HCT116 (cell line): ENCODE data around the gene CCL20. TPM values are rescaled to one million over a fixed set of nuclear protein-coding genes. Genes with fewer than 3 reads are reported as not detected.

Experiments
- ATAC-seq: fragments of 200-7000 bp; cut with Tn5 transposase; 2 replicates; pipeline ENCODE4 v1.9.1; 2020; ENCODE audit warnings: mild to moderate bottlenecking, moderate library complexity
- BruUV-seq: library from RNA; stranded (reverse); fragments of 400-500 nt; replicated peaks from 2 replicates; lab custom pipeline; 2021; lab: Mats Ljungman, UMichigan
- CTCF ChIA-PET: fragments of 300-600 bp; sonication (Branson Sonifier 250); formaldehyde crosslinking; loops from one replicate; lab custom pipeline; 2021; ENCODE audit warnings: antibody characterized with exemption; lab: Charles Lee
- POLR2A ChIA-PET: fragments of 300-600, 350-600 bp; sonication (Branson Sonifier 250); formaldehyde crosslinking; loops from one replicate; lab custom pipeline; 2021; ENCODE audit warnings: antibody characterized with exemption; lab: Charles Lee
- RAD21 ChIA-PET, 2 experiments: fragments of 300-600 bp; sonication (Branson Sonifier 250); formaldehyde crosslinking; loops; one replicate each; lab custom pipeline; 2023; ENCODE audit warnings: low total read pairs in 2 of 2; ENCODE audit not compliant: uncharacterized antibody in 2 of 2, unreplicated experiment in 2 of 2, low non-redundant PET in 1 of 2; lab: Charles Lee
- DNase-seq: peaks from one replicate; pipeline ENCODE4 v3.0.0-alpha.2; 2010; ENCODE audit warnings: low read depth, low spot score
- H2AFZ ChIP-seq: fragments of 200-600 bp; shearing (Covaris generic), sonication (generic); 2 replicates; pipeline ENCODE4 v1.6.1; 2017; ENCODE audit warnings: low read depth, mixed run types, mixed read lengths, antibody characterized with exemption, low read length; ENCODE audit not compliant: poor library complexity, severe bottlenecking
- H3K27ac ChIP-seq: 2 replicates; pipeline ENCODE4 v1.5.1; 2012; ENCODE audit warnings: low read depth, low read length
- H3K27me3 ChIP-seq: fragments of 200-600 bp; sonication (generic); 2 replicates; pipeline ENCODE4 v1.6.1; 2016; ENCODE audit warnings: mixed run types, low read length, mixed read lengths; ENCODE audit not compliant: insufficient read depth
- H3K36me3 ChIP-seq, 2 experiments: fragments of 200-500 bp in 1 of 2; fragments of 200-600 bp in 1 of 2; sonication (Bioruptor generic) in 1 of 2; sonication (generic) in 1 of 2; 2 replicates each; pipeline versions ENCODE4 v1.5.1 to v1.6.1; 2014 to 2016; ENCODE audit warnings: low read length in 2 of 2, inconsistent platforms in 1 of 2, mixed read lengths in 1 of 2, mixed run types in 1 of 2; ENCODE audit not compliant: insufficient read depth in 2 of 2, control insufficient read depth in 1 of 2
- H3K4me1 ChIP-seq, 2 experiments: fragments of 200-600 bp in 1 of 2; sonication (generic) in 1 of 2; 2 replicates each; pipeline versions ENCODE4 v1.5.1 to v1.6.1; 2012 to 2017; ENCODE audit warnings: low read length in 2 of 2, inconsistent platforms in 1 of 2, mild to moderate bottlenecking in 1 of 2, mixed read lengths in 1 of 2, mixed run types in 1 of 2, moderate library complexity in 1 of 2; ENCODE audit not compliant: insufficient read depth in 2 of 2, control insufficient read depth in 1 of 2
- H3K4me2 ChIP-seq: fragments of 200-600 bp; sonication (generic); 2 replicates; pipeline ENCODE4 v1.6.1; 2017; ENCODE audit warnings: mixed run types, low read length, mixed read lengths
- H3K4me3 ChIP-seq, 2 experiments: fragments of 200-600 bp in 1 of 2; sonication (generic) in 1 of 2; replicated peaks in 1 of 2; 2 replicates each; pipeline ENCODE4 v1.5.1; 2011 to 2016; ENCODE audit warnings: low read length in 2 of 2, control low read depth in 1 of 2, low read depth in 1 of 2, mild to moderate bottlenecking in 1 of 2, mixed read lengths in 1 of 2, mixed run types in 1 of 2
- H3K79me2 ChIP-seq: fragments of 200-600 bp; sonication (generic); 2 replicates; pipeline ENCODE4 v1.6.1; 2017; ENCODE audit warnings: mild to moderate bottlenecking, mixed run types, low read length, moderate library complexity, mixed read lengths; ENCODE audit not compliant: insufficient read depth
- H3K9ac ChIP-seq: fragments of 200-600 bp; sonication (generic); 2 replicates; pipeline ENCODE4 v1.6.1; 2016; ENCODE audit warnings: low read length, mixed read lengths
- H3K9me2 ChIP-seq: fragments of 200-600 bp; sonication (generic), shearing (Covaris generic); 2 replicates; pipeline ENCODE4 v1.6.1; 2017; ENCODE audit warnings: mixed run types, mild to moderate bottlenecking, moderate library complexity; ENCODE audit not compliant: insufficient read depth
- H3K9me3 ChIP-seq, 2 experiments: fragments of 200-500 bp in 1 of 2; fragments of 200-600 bp in 1 of 2; sonication (Bioruptor generic) in 1 of 2; sonication (generic) in 1 of 2; 2 replicates each; pipeline ENCODE4 v1.6.1; 2014 to 2017; ENCODE audit warnings: low read length in 2 of 2, mixed read lengths in 2 of 2, inconsistent platforms in 1 of 2, low read depth in 1 of 2, mild to moderate bottlenecking in 1 of 2, mixed run types in 1 of 2, moderate library complexity in 1 of 2; ENCODE audit not compliant: control insufficient read depth in 1 of 2, insufficient read depth in 1 of 2
- H4K20me1 ChIP-seq: fragments of 200-600 bp; sonication (generic), shearing (Covaris generic); 2 replicates; pipeline ENCODE4 v1.6.1; 2017; ENCODE audit warnings: mixed run types, mild to moderate bottlenecking, moderate library complexity; ENCODE audit not compliant: insufficient read depth
- CBX3 ChIP-seq: IDR thresholded peaks from 2 replicates; pipeline ENCODE4 v1.6.1; 2012; ENCODE audit warnings: low read depth
- CEBPB ChIP-seq: IDR thresholded peaks from 2 replicates; pipeline ENCODE4 v1.6.1; 2012; ENCODE audit warnings: low read depth
- EGR1 ChIP-seq: IDR thresholded peaks from 2 replicates; pipeline ENCODE4 v1.6.1; 2012; ENCODE audit warnings: low read depth
- EZH2 ChIP-seq: fragments of 200-600 bp; sonication (generic); IDR thresholded peaks from 2 replicates; pipeline ENCODE4 v1.6.1; 2017; ENCODE audit warnings: antibody characterized with exemption, mixed run types
- EZH2phosphoT487 ChIP-seq: fragments of 200-600 bp; IDR thresholded peaks from 2 replicates; pipeline ENCODE4 v1.6.1; 2018; ENCODE audit warnings: antibody characterized with exemption, borderline replicate concordance
- FOSL1 ChIP-seq: IDR thresholded peaks from 2 replicates; pipeline ENCODE4 v1.6.1; 2012; ENCODE audit warnings: low read depth
- JUND ChIP-seq: IDR thresholded peaks from 2 replicates; pipeline ENCODE4 v1.6.1; 2012
- POLR2A ChIP-seq: IDR thresholded peaks from 2 replicates; pipeline ENCODE4 v1.7.0; 2011; ENCODE audit warnings: borderline replicate concordance; ENCODE audit not compliant: insufficient read depth, insufficient read length; ENCODE audit errors: extremely low read depth
- POLR2AphosphoS5 ChIP-seq: IDR thresholded peaks from 2 replicates; pipeline ENCODE4 v1.6.1; 2011; ENCODE audit warnings: mild to moderate bottlenecking, low read depth, low read length, moderate library complexity
- RAD21 ChIP-seq: IDR thresholded peaks from 2 replicates; pipeline ENCODE4 v1.6.1; 2012; ENCODE audit warnings: low read depth, mild to moderate bottlenecking
- SIN3A ChIP-seq: IDR thresholded peaks from 2 replicates; pipeline ENCODE4 v1.6.1; 2012; ENCODE audit warnings: low read depth
- SP1 ChIP-seq: IDR thresholded peaks from 2 replicates; pipeline ENCODE4 v1.6.1; 2012; ENCODE audit warnings: low read depth
- TCF7L2 ChIP-seq: IDR thresholded peaks from 2 replicates; pipeline ENCODE4 v1.7.0; 2011; ENCODE audit warnings: borderline replicate concordance, inconsistent platforms; ENCODE audit not compliant: insufficient read depth, insufficient read length; ENCODE audit errors: extremely low read depth
- YY1 ChIP-seq: IDR thresholded peaks from 2 replicates; pipeline ENCODE4 v1.6.1; 2011; ENCODE audit warnings: low read length, low read depth, moderate library complexity, mild to moderate bottlenecking; ENCODE audit not compliant: insufficient replicate concordance; ENCODE audit errors: extremely low read depth
- ZFX ChIP-seq: fragments of 450-650 bp; IDR thresholded peaks from 2 replicates; pipeline ENCODE4 v1.6.1; 2017
- ZNF274 ChIP-seq: fragments of 200-500 bp; sonication (Bioruptor generic); IDR thresholded peaks from 2 replicates; pipeline ENCODE4 v1.6.1; 2014; ENCODE audit warnings: mild to moderate bottlenecking, low read depth, low read length, inconsistent platforms
- intact Hi-C: fragments of 100-400 bp; cut with micrococcal nuclease; formaldehyde crosslinking; loops from 2 replicates; pipeline ENCODE4 v1.10.0; 2022
- total RNA-seq: library from RNA; stranded (reverse); gene quantifications from one replicate; pipeline ENCODE4 v1.2.1, GENCODE V29; 2021; ENCODE audit not compliant: unreplicated experiment
- TF ChIP-seq, protein P1 (sequence below): IDR thresholded peaks from 2 replicates; pipeline ENCODE4 v1.6.1; 2011; ENCODE audit warnings: mild to moderate bottlenecking, low read length, moderate library complexity; ENCODE audit not compliant: insufficient replicate concordance; ENCODE audit errors: extremely low read depth

CCL20 gene
- total RNA-seq, 1 experiment from 2014 or later = 0.30 TPM

GRCh38 chr2:227821043-227821942, 7.7 kb downstream of the CCL20 start:
- Histone ChIP-seq H4K20me1 (no peaks in the 10 kb centered on the region), H3K9me3 (no peaks in the 10 kb centered on the region), H2AFZ (no peak overlapping the region), H3K4me3 (peak overlapping the region in 1 of 2 experiments; percentile 21; a peak in 1 of 4 replicates), H3K4me2 (peak overlapping the region; percentile 65), H3K27me3 (no peaks in the 10 kb centered on the region), H3K9ac (no peak overlapping the region), H3K79me2 (no peaks in the 10 kb centered on the region), H3K4me1 (peaks cover 31 to 64% of the 10 kb centered on the region in 2 experiments), H3K27ac (no peak overlapping the region), H3K9me2 (no peaks in the 10 kb centered on the region), H3K36me3 (no peaks in the 10 kb centered on the region)
- BruUV-seq = no TSS peak
- no peak for TF ChIP-seq TCF7L2
- TF ChIP-seq SIN3A = no peak
- peak; percentile 64 for TF ChIP-seq JUND
- peak; percentile 43; the same call in 1 of the 2 replicates for TF ChIP-seq SP1
- no peak for TF ChIP-seq ZFX
- TF ChIP-seq EZH2phosphoT487 = no peak
- TF ChIP-seq EGR1 = no peak
- TF ChIP-seq CBX3 = no peak
- TF ChIP-seq FOSL1 = peak; percentile 76
- no peak for TF ChIP-seq POLR2A
- RAD21 ChIA-PET = no interaction called here
- CTCF ChIA-PET = no interaction called here
- intact Hi-C loops = no loop called here
- POLR2A ChIA-PET = no interaction called here
- DNase-seq (peak; percentile 48), ATAC-seq (peak; percentile 37)

DNA sequence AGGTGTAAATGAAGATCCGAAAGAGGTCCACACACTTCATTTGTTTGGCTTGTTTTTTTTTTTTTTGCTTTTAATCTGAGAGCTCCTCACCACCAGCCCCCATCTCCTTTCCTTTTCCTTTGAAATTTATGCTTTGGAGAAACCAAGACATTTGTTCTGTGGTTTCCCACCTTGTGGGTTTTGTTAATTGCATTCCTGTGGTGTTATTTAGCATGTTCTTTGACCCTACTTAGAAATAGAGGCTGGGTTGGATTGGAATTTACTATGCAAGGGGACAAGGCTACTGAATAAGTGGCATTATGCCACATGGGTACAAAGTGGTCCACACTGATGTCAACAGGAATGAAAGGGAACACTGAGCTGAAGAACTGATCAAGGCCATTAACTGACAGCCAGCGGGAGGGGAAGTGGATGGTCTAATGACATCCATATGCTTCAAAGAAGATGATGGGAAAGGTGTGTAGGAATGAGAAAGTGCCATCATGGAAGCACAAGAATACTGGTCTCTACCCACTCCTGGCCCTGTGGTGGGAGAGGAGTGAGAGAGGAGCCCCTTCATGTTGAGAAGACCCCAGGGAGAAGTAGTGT, 8.9 kb downstream of the CCL20 start:
- Histone ChIP-seq H3K27me3 (no peaks in the 10 kb centered on the region), H3K4me2 (peak overlapping the region; percentile 3; the same call in 1 of the 2 replicates), H3K36me3 (no peaks in the 10 kb centered on the region), H2AFZ (no peak overlapping the region), H3K4me1 (peaks cover 25 to 53% of the 10 kb centered on the region in 2 experiments), H3K27ac (no peak overlapping the region), H3K9me2 (no peaks in the 10 kb centered on the region), H3K9me3 (no peaks in the 10 kb centered on the region), H3K9ac (no peak overlapping the region), H3K79me2 (no peaks in the 10 kb centered on the region), H4K20me1 (no peaks in the 10 kb centered on the region), H3K4me3 (no peak overlapping the region)
- ChIA-PET CTCF (no interaction called here), POLR2A (no interaction called here), RAD21 (no interaction called here)
- DNase-seq (no peak), ATAC-seq (no peak)
- TF ChIP-seq POLR2A (no peak), FOSL1 (no peak), EZH2 (no peak), SIN3A (no peak), YY1 (no peak), EGR1 (no peak), POLR2AphosphoS5 (no peak), ZNF274 (no peak), CEBPB (no peak), RAD21 (no peak)
- TF ChIP-seq, protein P1, sequence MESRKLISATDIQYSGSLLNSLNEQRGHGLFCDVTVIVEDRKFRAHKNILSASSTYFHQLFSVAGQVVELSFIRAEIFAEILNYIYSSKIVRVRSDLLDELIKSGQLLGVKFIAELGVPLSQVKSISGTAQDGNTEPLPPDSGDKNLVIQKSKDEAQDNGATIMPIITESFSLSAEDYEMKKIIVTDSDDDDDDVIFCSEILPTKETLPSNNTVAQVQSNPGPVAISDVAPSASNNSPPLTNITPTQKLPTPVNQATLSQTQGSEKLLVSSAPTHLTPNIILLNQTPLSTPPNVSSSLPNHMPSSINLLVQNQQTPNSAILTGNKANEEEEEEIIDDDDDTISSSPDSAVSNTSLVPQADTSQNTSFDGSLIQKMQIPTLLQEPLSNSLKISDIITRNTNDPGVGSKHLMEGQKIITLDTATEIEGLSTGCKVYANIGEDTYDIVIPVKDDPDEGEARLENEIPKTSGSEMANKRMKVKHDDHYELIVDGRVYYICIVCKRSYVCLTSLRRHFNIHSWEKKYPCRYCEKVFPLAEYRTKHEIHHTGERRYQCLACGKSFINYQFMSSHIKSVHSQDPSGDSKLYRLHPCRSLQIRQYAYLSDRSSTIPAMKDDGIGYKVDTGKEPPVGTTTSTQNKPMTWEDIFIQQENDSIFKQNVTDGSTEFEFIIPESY = no peak
- BruUV-seq = no TSS peak
- intact Hi-C loops = no loop called here
